Neuronal stem cell (in vitro differentiated cells): ENCODE data around the gene TMEM101.

Source experiments
- DNase-seq: peaks from one replicate; pipeline ENCODE4 v3.0.0-alpha.2; 2013; ENCODE audit warnings: low spot score
- H2AFZ ChIP-seq: one replicate; pipeline ENCODE4 v1.6.1; 2013; ENCODE audit warnings: mild to moderate bottlenecking, low read length, inconsistent platforms
- H2AK5ac ChIP-seq: 2 replicates; pipeline ENCODE4 v1.6.1; 2013; ENCODE audit warnings: low read depth, mild to moderate bottlenecking, inconsistent platforms, low read length, moderate library complexity, mixed read lengths
- H2BK120ac ChIP-seq: 2 replicates; pipeline ENCODE4 v1.6.1; 2013; ENCODE audit warnings: low read depth, mild to moderate bottlenecking, inconsistent platforms, low read length, moderate library complexity, mixed read lengths
- H2BK12ac ChIP-seq: one replicate; pipeline ENCODE4 v1.6.1; 2013; ENCODE audit warnings: low read length, inconsistent platforms
- H2BK15ac ChIP-seq: 2 replicates; pipeline ENCODE4 v1.6.1; 2013; ENCODE audit warnings: mild to moderate bottlenecking, low read length, inconsistent platforms, mixed read lengths
- H2BK5ac ChIP-seq: one replicate; pipeline ENCODE4 v1.6.1; 2013; ENCODE audit warnings: inconsistent platforms, mild to moderate bottlenecking, low read length, moderate library complexity
- H3K14ac ChIP-seq: one replicate; pipeline ENCODE4 v1.6.1; 2013; ENCODE audit warnings: low read length, inconsistent platforms
- H3K18ac ChIP-seq: 2 replicates; pipeline ENCODE4 v1.6.1; 2013; ENCODE audit warnings: low read length, inconsistent platforms
- H3K23ac ChIP-seq: 2 replicates; pipeline ENCODE4 v1.6.1; 2013; ENCODE audit warnings: low read depth, mild to moderate bottlenecking, mixed read lengths, low read length, inconsistent platforms; ENCODE audit not compliant: poor library complexity
- H3K27ac ChIP-seq: replicated peaks from 3 replicates; pipeline ENCODE4 v1.5.1; 2013; ENCODE audit warnings: low read length, inconsistent platforms
- H3K27me3 ChIP-seq, 3 experiments: 2 replicates each; pipeline ENCODE4 v1.6.1; 2013; ENCODE audit warnings: low read length in 3 of 3, mild to moderate bottlenecking in 2 of 3, inconsistent platforms in 1 of 3, low read depth in 1 of 3, mixed read lengths in 1 of 3, moderate library complexity in 1 of 3; ENCODE audit not compliant: control insufficient read depth in 3 of 3, insufficient read depth in 3 of 3
- H3K36me3 ChIP-seq, 2 donors: replicated peaks in 1 of 2; 2 replicates each; pipeline ENCODE4 v1.6.1; 2013; ENCODE audit warnings: low read length in 2 of 2; ENCODE audit not compliant: control insufficient read depth in 2 of 2, insufficient read depth in 2 of 2
- H3K4ac ChIP-seq: 2 replicates; pipeline ENCODE4 v1.6.1; 2013; ENCODE audit warnings: inconsistent platforms, mild to moderate bottlenecking, low read length, moderate library complexity
- H3K4me1 ChIP-seq, 2 donors: 1 replicate in 1 of 2; 2 replicates in 1 of 2; pipeline ENCODE4 v1.6.1; 2013; ENCODE audit warnings: low read length in 2 of 2, low read depth in 1 of 2; ENCODE audit not compliant: control insufficient read depth in 2 of 2, insufficient read depth in 1 of 2
- H3K4me2 ChIP-seq: one replicate; pipeline ENCODE4 v1.6.1; 2013; ENCODE audit warnings: mild to moderate bottlenecking, low read length, inconsistent platforms; ENCODE audit not compliant: insufficient read depth, poor library complexity, severe bottlenecking
- H3K4me3 ChIP-seq, 2 donors: 2 replicates each; pipeline ENCODE4 v1.5.1; 2013; ENCODE audit warnings: low read length in 2 of 2, mild to moderate bottlenecking in 2 of 2, inconsistent platforms in 1 of 2, moderate library complexity in 1 of 2
- H3K79me1 ChIP-seq: one replicate; pipeline ENCODE4 v1.6.1; 2013; ENCODE audit warnings: low read depth, mild to moderate bottlenecking, inconsistent platforms, low read length, moderate library complexity
- H3K9ac ChIP-seq: one replicate; pipeline ENCODE4 v1.6.1; 2013; ENCODE audit warnings: mild to moderate bottlenecking, low read depth, low read length, inconsistent platforms; ENCODE audit not compliant: poor library complexity
- H3K9me3 ChIP-seq, 2 donors: replicated peaks in 1 of 2; 2 replicates each; pipeline versions ENCODE3 to v1.6.1; 2013; ENCODE audit warnings: low read length in 2 of 2, mild to moderate bottlenecking in 2 of 2, inconsistent platforms in 1 of 2, low read depth in 1 of 2, mixed read lengths in 1 of 2, moderate library complexity in 1 of 2; ENCODE audit not compliant: control insufficient read depth in 2 of 2, insufficient read depth in 1 of 2
- H4K8ac ChIP-seq: one replicate; pipeline ENCODE4 v1.6.1; 2013; ENCODE audit warnings: low read depth, mild to moderate bottlenecking, inconsistent platforms, low read length, moderate library complexity
- H4K91ac ChIP-seq: one replicate; pipeline ENCODE4 v1.6.1; 2013; ENCODE audit warnings: low read length, low read depth, mild to moderate bottlenecking, inconsistent platforms; ENCODE audit not compliant: poor library complexity
- WGBS, 2 donors: extraction: QIAGEN DNeasy Blood & Tissue Kit; methylation state at CpG; one replicate each; pipeline ENCODE4 v1.1.7; 2013; ENCODE audit warnings: missing lambda C conversion rate in 2 of 2, mixed read lengths in 1 of 2; ENCODE audit not compliant: insufficient read length in 2 of 2, insufficient replicate concordance in 1 of 2; ENCODE audit errors: extremely low coverage in 2 of 2; 5-methylcytosine and 5-hydroxymethylcytosine counted together

The TMEM101 gene

DNA sequence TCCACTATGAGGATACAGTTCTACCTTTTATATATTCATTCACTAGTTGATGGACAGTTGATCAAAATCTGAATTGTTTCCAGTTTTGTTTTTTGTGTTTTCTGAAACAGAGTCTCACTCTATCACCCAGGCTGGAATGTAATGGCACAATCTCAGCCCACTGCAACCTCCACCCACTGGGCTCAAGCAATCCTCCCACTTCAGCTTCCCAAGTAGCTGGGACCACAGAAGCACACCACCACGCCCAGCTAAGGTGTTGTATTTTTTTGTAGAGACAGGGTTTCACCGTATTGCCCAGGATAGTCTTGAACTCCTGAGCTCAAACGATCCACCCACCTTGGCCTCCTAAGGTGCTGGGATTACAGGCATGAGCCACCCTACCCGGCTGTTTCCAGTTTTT lies 30.7 kb upstream of the TMEM101 start:
- H3K79me1 ChIP-seq, result peaks cover 6% of the 10 kb centered on the region

DNA sequence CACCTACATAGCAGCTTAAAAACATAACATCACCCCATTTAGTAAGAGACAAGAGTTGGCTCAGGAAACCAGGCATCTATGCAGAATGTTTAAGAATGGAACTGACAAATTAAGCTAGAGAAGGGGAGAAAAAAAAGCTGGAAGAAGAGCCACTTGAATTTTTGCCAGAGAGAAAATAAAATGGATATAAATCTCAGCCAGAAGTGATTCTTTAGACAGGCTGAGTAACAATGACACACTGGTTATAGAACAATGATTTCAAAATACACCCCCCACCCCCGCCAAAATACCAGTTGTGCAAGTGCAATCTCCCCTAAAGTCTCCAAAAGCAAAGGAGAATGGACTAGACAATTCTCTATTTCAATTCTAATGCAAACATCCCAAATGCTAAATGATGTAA lies 29.3 kb upstream of the TMEM101 start:
- Histone ChIP-seq H3K36me3 (peaks cover 12 to 49% of the 10 kb centered on the region in 2 donors), H2AK5ac (no peak overlapping the region), H3K27ac (no peak overlapping the region), H3K23ac (no peak overlapping the region), H4K91ac (no peak overlapping the region), H3K14ac (no peak overlapping the region), H3K4me3 (no peak overlapping the region), H3K18ac (no peak overlapping the region), H3K79me1 (peaks cover 6% of the 10 kb centered on the region), H2BK5ac (no peak overlapping the region), H3K9me3 (no peaks in the 10 kb centered on the region), H2AFZ (no peak overlapping the region), H3K9ac (no peak overlapping the region), H2BK15ac (no peak overlapping the region), H2BK12ac (no peak overlapping the region), H4K8ac (no peak overlapping the region), H3K27me3 (no peaks in the 10 kb centered on the region), H3K4ac (no peak overlapping the region), H2BK120ac (no peak overlapping the region), H3K4me1 (no peaks in the 10 kb centered on the region), H3K4me2 (no peak overlapping the region)
- WGBS, 2 donors, result no CpG with 5 or more reads among the region's 1 CpG
- no peak for DNase-seq

More for the DNA sequence above, 30.7 kb upstream of the TMEM101 start:
- Histone ChIP-seq H2BK120ac (no peak overlapping the region), H3K18ac (no peak overlapping the region), H2BK15ac (no peak overlapping the region), H3K4me1 (no peaks in the 10 kb centered on the region), H3K4me3 (no peak overlapping the region), H3K27me3 (no peaks in the 10 kb centered on the region), H2BK12ac (no peak overlapping the region), H4K8ac (no peak overlapping the region), H2AK5ac (no peak overlapping the region), H3K36me3 (peaks cover 16 to 53% of the 10 kb centered on the region in 2 donors), H2BK5ac (no peak overlapping the region), H4K91ac (no peak overlapping the region), H2AFZ (no peak overlapping the region), H3K4me2 (no peak overlapping the region), H3K4ac (no peak overlapping the region), H3K14ac (no peak overlapping the region), H3K23ac (no peak overlapping the region), H3K9ac (no peak overlapping the region), H3K9me3 (no peaks in the 10 kb centered on the region), H3K27ac (no peak overlapping the region)
- WGBS, 2 donors, result no CpG with 5 or more reads among the region's 4 CpGs
- no peak for DNase-seq

DNA sequence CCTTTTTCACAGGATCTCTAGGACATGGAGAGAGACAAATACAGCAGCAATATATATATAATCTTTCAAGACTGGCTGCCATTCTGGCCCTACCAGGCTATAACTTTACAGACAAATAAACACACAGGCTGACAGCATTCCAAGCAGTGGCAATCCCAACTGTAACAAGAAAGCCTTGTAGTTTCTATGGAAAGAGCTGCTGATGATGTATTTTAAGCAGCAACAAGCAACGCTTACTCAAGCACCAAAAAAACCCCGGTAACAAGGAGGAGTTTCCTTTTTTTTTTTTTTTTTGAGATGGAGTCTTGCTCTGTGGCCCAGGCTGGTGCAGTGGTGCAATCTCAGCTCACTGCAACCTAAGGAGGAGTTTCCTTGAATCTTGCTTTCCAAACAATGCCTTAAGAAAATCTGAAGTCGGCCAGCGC lies 28.5 kb upstream of the TMEM101 start:
- no peak overlapping the region for H3K14ac ChIP-seq
- no peak overlapping the region for H3K27ac ChIP-seq
- no peak overlapping the region for H2BK15ac ChIP-seq
- no peak overlapping the region for H3K4me3 ChIP-seq
- no peaks in the 10 kb centered on the region for H3K27me3 ChIP-seq
- H3K18ac ChIP-seq, result no peak overlapping the region
- no peak overlapping the region for H2AK5ac ChIP-seq
- H4K91ac ChIP-seq, result no peak overlapping the region
- no peak overlapping the region for H3K4ac ChIP-seq
- H3K4me2 ChIP-seq, result no peak overlapping the region
- DNase-seq, result no peak
- H2BK12ac ChIP-seq, result no peak overlapping the region
- peaks cover 14 to 48% of the 10 kb centered on the region in 2 donors for H3K36me3 ChIP-seq
- no peak overlapping the region for H3K9ac ChIP-seq
- H3K9me3 ChIP-seq, result no peaks in the 10 kb centered on the region
- peaks cover 8% of the 10 kb centered on the region for H3K79me1 ChIP-seq
- no peaks in the 10 kb centered on the region for H3K4me1 ChIP-seq
- H3K23ac ChIP-seq, result no peak overlapping the region
- no CpG with 5 or more reads among the region's 4 CpGs for WGBS, 2 donors
- no peak overlapping the region for H2AFZ ChIP-seq
- H2BK120ac ChIP-seq, result no peak overlapping the region
- no peak overlapping the region for H4K8ac ChIP-seq
- H2BK5ac ChIP-seq, result no peak overlapping the region

DNA sequence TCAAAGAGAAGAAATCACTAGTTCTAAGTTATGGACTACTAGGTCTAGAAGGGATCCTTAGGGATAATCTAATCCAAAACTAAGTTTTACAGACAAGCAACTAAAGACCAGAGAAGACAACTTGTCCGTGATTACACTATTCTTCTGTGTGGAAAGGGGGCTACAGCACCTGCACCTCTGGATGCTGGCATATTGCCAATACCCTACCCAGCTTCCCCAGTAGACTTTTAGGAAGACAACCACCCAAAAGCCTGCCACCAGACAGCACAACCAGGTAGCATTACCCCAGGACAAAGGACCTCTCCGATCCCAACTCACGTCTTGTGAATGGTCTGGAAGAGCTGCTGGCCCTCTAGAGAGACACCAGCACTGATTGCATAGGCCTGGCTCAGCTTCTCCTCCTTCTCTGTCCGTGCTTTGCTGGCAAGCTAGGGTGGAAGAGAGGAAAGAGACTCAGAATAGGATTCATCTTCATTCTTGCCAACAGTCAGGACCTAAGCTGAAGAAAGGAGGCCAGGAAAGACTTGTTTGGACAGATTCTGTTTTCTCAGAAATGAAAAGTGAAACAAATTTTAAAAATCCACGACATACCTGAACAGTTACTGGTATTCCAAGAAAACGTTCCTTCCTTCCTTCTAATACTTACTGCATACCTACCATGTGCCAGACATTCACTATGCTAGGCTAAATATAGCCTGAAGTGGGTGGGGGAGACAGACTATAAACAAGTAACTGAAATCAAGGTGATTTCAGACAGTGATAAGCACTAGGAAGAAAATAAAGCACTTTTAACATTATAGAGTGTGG lies 25.3 kb upstream of the TMEM101 start:
- no peak overlapping the region for H3K18ac ChIP-seq
- no peak overlapping the region for H2AFZ ChIP-seq
- H2BK120ac ChIP-seq, result no peak overlapping the region
- H2BK5ac ChIP-seq, result no peak overlapping the region
- no peak overlapping the region for H2AK5ac ChIP-seq
- no peak overlapping the region for H2BK12ac ChIP-seq
- no peaks in the 10 kb centered on the region for H3K4me1 ChIP-seq
- no peak overlapping the region for H4K8ac ChIP-seq
- H3K4ac ChIP-seq, result no peak overlapping the region
- H3K36me3 ChIP-seq, result peaks cover 25 to 54% of the 10 kb centered on the region in 2 donors
- peaks cover 5% of the 10 kb centered on the region for H3K79me1 ChIP-seq
- no peak overlapping the region for H3K23ac ChIP-seq
- H4K91ac ChIP-seq, result no peak overlapping the region
- no peaks in the 10 kb centered on the region for H3K27me3 ChIP-seq
- H3K14ac ChIP-seq, result no peak overlapping the region
- no peaks in the 10 kb centered on the region for H3K9me3 ChIP-seq
- no CpG with 5 or more reads among the region's 6 CpGs for WGBS, 2 donors
- H3K27ac ChIP-seq, result no peak overlapping the region
- no peak overlapping the region for H2BK15ac ChIP-seq
- H3K9ac ChIP-seq, result no peak overlapping the region
- no peak overlapping the region for H3K4me2 ChIP-seq
- H3K4me3 ChIP-seq, result no peak overlapping the region
- DNase-seq, result no peak
